ENCODE data around the gene PSRC1. TPM values are rescaled to one million over a fixed set of nuclear protein-coding genes. Genes with fewer than 3 reads are reported as not detected.
"Not testable (repeated sequence)": the region's sequence is repeated elsewhere in the genome, so short reads cannot be mapped to it uniquely, and the experiment has no call there.

PSRC1 gene
- total RNA-seq, 2 donors from 2014 or later = 38.5 to 72.7 TPM

- WGBS, 2 experiments (ENCODE audit: insufficient coverage in 1 of 2, insufficient read length in 1 of 2) = 81 to 97% methylated on average over 4 to 6 of the region's 6 CpGs
- H3K36me3 ChIP-seq (ENCODE audit: control insufficient read depth, insufficient read depth, low read length) = no peaks in the 10 kb centered on the region
- no peak overlapping the region for H3K4me3 Mint-ChIP-seq
- no peak for TF ChIP-seq CTCF (conservative IDR thresholded peaks at IDR 0.05)
- H3K36me3 Mint-ChIP-seq (ENCODE audit: low read depth) = no peaks in the 10 kb centered on the region
- peaks cover 6% of the 10 kb centered on the region for H3K9me3 Mint-ChIP-seq
- DNase-seq = no peak
- H3K9ac ChIP-seq (ENCODE audit: extremely low read depth, low read length, poor library complexity, severe bottlenecking) = no peak overlapping the region
- H3K9me3 ChIP-seq (ENCODE audit: control insufficient read depth, low read length) = no peaks in the 10 kb centered on the region
- peaks cover 17% of the 10 kb centered on the region for H3K27me3 ChIP-seq (ENCODE audit: control insufficient read depth, insufficient read depth, low read length, poor library complexity, severe bottlenecking)
- H3K27me3 Mint-ChIP-seq (ENCODE audit: insufficient read depth) = peaks cover 3% of the 10 kb centered on the region
- no peaks in the 10 kb centered on the region for H3K4me1 ChIP-seq (ENCODE audit: control insufficient read depth, insufficient read depth, low read length)
- H3K27ac ChIP-seq (ENCODE audit: low read depth, low read length) = no peak overlapping the region
- H3K4me3 ChIP-seq (ENCODE audit: low read length) = no peak overlapping the region
- no peak overlapping the region for H3K27ac Mint-ChIP-seq
- H3K4me1 Mint-ChIP-seq = peaks cover 7% of the 10 kb centered on the region
Measured at GRCh38 chr1:109290998-109291397, 8.1 kb upstream of the PSRC1 start.

GRCh38 chr1:109290137-109290536, 7.2 kb upstream of the PSRC1 start:
- Mint-ChIP-seq H3K36me3 (ENCODE audit: low read depth) (no peaks in the 10 kb centered on the region), H3K27me3 (ENCODE audit: insufficient read depth) (peaks cover 3% of the 10 kb centered on the region), H3K27ac (no peak overlapping the region), H3K4me1 (peaks cover 7% of the 10 kb centered on the region), H3K4me3 (no peak overlapping the region), H3K9me3 (peaks cover 6% of the 10 kb centered on the region)
- Histone ChIP-seq H3K36me3 (ENCODE audit: control insufficient read depth, insufficient read depth, low read length) (no peaks in the 10 kb centered on the region), H3K4me1 (ENCODE audit: control insufficient read depth, insufficient read depth, low read length) (no peaks in the 10 kb centered on the region), H3K27ac (ENCODE audit: low read depth, low read length) (no peak overlapping the region), H3K27me3 (ENCODE audit: control insufficient read depth, insufficient read depth, low read length, poor library complexity, severe bottlenecking) (peaks cover 16% of the 10 kb centered on the region), H3K9me3 (ENCODE audit: control insufficient read depth, low read length) (no peaks in the 10 kb centered on the region), H3K4me3 (ENCODE audit: low read length) (no peak overlapping the region), H3K9ac (ENCODE audit: extremely low read depth, low read length, poor library complexity, severe bottlenecking) (no peak overlapping the region)
- 83 to 100% methylated on average over 1 of the region's 1 CpG for WGBS, 2 experiments (ENCODE audit: insufficient coverage in 1 of 2, insufficient read length in 1 of 2)
- TF ChIP-seq CTCF (conservative IDR thresholded peaks at IDR 0.05) = no peak
- DNase-seq = no peak

GRCh38 chr1:109286762-109287161, 3.8 kb upstream of the PSRC1 start:
- H3K9me3 ChIP-seq (ENCODE audit: control insufficient read depth, low read length); DNase-seq; H3K27me3 Mint-ChIP-seq (ENCODE audit: insufficient read depth); H3K36me3 Mint-ChIP-seq (ENCODE audit: low read depth); H3K36me3 ChIP-seq (ENCODE audit: control insufficient read depth, insufficient read depth, low read length); H3K4me1 ChIP-seq (ENCODE audit: control insufficient read depth, insufficient read depth, low read length); H3K27me3 ChIP-seq (ENCODE audit: control insufficient read depth, insufficient read depth, low read length, poor library complexity, severe bottlenecking); H3K9ac ChIP-seq (ENCODE audit: extremely low read depth, low read length, poor library complexity, severe bottlenecking); H3K4me3 Mint-ChIP-seq; H3K4me3 ChIP-seq (ENCODE audit: low read length); H3K27ac ChIP-seq (ENCODE audit: low read depth, low read length); H3K9me3 Mint-ChIP-seq; H3K27ac Mint-ChIP-seq: not testable (repeated sequence)
- peaks cover 19% of the 10 kb centered on the region for H3K4me1 Mint-ChIP-seq
- 89 to 100% methylated on average over 3 to 5 of the region's 5 CpGs for WGBS, 2 experiments (ENCODE audit: insufficient coverage in 1 of 2, insufficient read length in 1 of 2)

Data from endodermal cell (in vitro differentiated cells).